Testis (tissue), 3 donors: ENCODE measurements around the gene PSME2. TPM values are rescaled to one million over a fixed set of nuclear protein-coding genes. Genes with fewer than 3 reads are reported as not detected.

Experiments
- DNase-seq: peaks from one replicate; pipeline ENCODE4 v3.0.0-alpha.2; 2019
- H3K27ac ChIP-seq, 2 donors: fragments of 200-600 bp; sonication (generic); one replicate each; pipeline ENCODE4 v1.5.1; 2019
- H3K27me3 ChIP-seq: fragments of 200-600 bp; sonication (generic); one replicate; pipeline ENCODE4 v1.5.1; 2019
- H3K36me3 ChIP-seq: fragments of 200-600 bp; sonication (generic); one replicate; pipeline ENCODE4 v1.5.1; 2017; ENCODE audit warnings: low read depth; ENCODE audit errors: missing control alignments
- H3K4me1 ChIP-seq: fragments of 200-600 bp; sonication (generic); one replicate; pipeline ENCODE4 v1.5.1; 2019
- H3K4me3 ChIP-seq, 2 donors: fragments of 200-600 bp; sonication (generic); one replicate each; pipeline ENCODE4 v1.5.1; 2017 to 2019
- H3K9me3 ChIP-seq: fragments of 200-600 bp; sonication (generic); one replicate; pipeline ENCODE4 v1.5.1; 2017
- POLR2A ChIP-seq: fragments of 450-650 bp; IDR thresholded peaks from one replicate; pipeline ENCODE4 v1.6.1; 2017; ENCODE audit warnings: antibody characterized with exemption, mild to moderate bottlenecking, moderate library complexity
- WGBS, 2 donors: methylation state at CpG; one replicate each; pipeline ENCODE4 v1.1.5; 2018; 5-methylcytosine and 5-hydroxymethylcytosine counted together
- intact Hi-C: fragments of 100-400 bp; cut with DNase I; formaldehyde crosslinking; loops from one replicate; pipeline ENCODE4 v1.15.1; 2023; ENCODE audit warnings: low total_unique reads
- polyA plus RNA-seq: library from polyadenylated mRNA; stranded (reverse); fragments of 350-450 nt; fragmentation: Illumina TruSeq; extraction: RNeasy Lipid Tissue Mini Kit (QIAGEN cat#74804); gene quantifications from one replicate; pipeline ENCODE4 v1.2.3, GENCODE V29; 2014; ENCODE audit warnings: low read depth, low replicate concordance; ENCODE audit not compliant: insufficient read depth
- total RNA-seq, 2 donors: library from RNA; depleted of rRNA; stranded (reverse); fragments of >200 nt; gene quantifications; one replicate each; pipeline ENCODE4 v1.2.3, GENCODE V29; 2016
- TF ChIP-seq, protein P1 (sequence below), 3 experiments: fragments of 450-650 bp in 2 of 3; fragments of 200-600 bp in 1 of 3; sonication (generic) in 1 of 3; IDR thresholded peaks; one replicate each; pipeline ENCODE4 v1.5.1; 2016 to 2019; ENCODE audit warnings: antibody characterized with exemption in 3 of 3, mild to moderate bottlenecking in 2 of 3, moderate library complexity in 1 of 3

Gene PSME2
- total and polyA plus RNA-seq, 3 donors from 2014 or later: 49.8 to 122 (median 78.1) TPM

DNA sequence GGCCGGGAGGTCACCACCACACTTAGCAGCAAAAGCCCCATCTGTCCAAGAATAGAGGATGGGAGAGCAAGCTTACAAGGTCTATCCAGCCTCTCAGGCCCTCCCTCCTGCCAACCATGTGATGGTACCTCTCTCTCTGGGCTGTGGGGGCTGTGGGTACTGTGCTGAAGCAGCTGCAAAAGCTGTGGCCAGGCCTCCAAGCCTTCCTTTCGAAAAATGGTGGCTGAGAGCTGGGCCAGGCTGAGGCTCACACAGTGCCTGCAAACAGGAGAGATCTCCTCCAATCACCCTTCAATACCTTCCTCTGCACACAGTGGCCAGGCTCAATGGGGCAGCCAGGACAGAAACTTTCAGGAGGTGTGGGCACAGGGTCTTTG is 41.1 kb upstream of the PSME2 start:
- peak overlapping the region in 1 of 2 donors; percentile 44 for H3K27ac ChIP-seq
- intact Hi-C loops: no loop called here
- H3K9me3 ChIP-seq: no peaks in the 10 kb centered on the region
- WGBS, 2 donors: 87 to 92% methylated on average over 2 of the region's 2 CpGs
- no peak overlapping the region for H3K4me3 ChIP-seq
- H3K36me3 ChIP-seq: no peaks in the 10 kb centered on the region
- DNase-seq: no peak
- no peaks in the 10 kb centered on the region for H3K27me3 ChIP-seq
- peaks cover 9% of the 10 kb centered on the region for H3K4me1 ChIP-seq
- no peak for TF ChIP-seq POLR2A
- TF ChIP-seq, protein P1, sequence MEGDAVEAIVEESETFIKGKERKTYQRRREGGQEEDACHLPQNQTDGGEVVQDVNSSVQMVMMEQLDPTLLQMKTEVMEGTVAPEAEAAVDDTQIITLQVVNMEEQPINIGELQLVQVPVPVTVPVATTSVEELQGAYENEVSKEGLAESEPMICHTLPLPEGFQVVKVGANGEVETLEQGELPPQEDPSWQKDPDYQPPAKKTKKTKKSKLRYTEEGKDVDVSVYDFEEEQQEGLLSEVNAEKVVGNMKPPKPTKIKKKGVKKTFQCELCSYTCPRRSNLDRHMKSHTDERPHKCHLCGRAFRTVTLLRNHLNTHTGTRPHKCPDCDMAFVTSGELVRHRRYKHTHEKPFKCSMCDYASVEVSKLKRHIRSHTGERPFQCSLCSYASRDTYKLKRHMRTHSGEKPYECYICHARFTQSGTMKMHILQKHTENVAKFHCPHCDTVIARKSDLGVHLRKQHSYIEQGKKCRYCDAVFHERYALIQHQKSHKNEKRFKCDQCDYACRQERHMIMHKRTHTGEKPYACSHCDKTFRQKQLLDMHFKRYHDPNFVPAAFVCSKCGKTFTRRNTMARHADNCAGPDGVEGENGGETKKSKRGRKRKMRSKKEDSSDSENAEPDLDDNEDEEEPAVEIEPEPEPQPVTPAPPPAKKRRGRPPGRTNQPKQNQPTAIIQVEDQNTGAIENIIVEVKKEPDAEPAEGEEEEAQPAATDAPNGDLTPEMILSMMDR (IDR thresholded peaks at IDR 0.05): no peak

DNA sequence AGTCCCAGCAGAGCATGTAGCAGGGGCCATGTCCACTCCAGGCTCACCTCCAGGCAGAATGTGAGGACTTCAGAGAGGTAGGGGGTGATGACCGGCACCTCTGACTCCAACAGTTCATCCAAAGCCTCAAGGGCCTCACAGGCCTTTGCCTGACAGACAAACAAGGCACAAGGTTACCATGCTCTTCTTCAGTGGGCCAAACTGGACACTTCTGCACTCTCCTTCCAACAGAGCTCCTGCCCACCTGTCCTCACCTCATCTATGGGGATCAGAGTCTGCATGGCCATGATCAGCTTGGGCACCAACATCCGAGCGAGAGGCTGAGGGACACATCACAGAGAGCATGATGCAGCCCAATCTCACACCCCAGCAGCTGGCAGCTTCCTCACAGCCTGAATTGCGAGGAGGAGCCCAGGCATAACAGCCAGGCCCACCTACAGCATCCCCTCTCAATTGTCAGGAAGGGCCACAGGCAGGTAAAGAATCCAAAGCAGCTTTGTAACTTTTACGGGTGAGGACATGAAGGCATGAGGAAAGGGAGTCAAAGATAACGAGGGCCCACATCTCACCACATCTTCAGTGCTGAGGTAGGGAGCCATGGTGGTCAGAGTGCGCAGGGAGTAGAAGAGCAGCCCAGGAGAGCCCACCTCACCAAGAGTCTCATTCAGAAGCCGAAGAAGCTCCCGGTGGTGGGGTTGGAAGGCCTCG is 40.6 kb upstream of the PSME2 start:
- Histone ChIP-seq H3K27me3 (no peaks in the 10 kb centered on the region), H3K4me3 (no peak overlapping the region), H3K36me3 (no peaks in the 10 kb centered on the region), H3K9me3 (no peaks in the 10 kb centered on the region), H3K27ac (no peak overlapping the region), H3K4me1 (peaks cover 9% of the 10 kb centered on the region)
- intact Hi-C loops: no loop called here
- DNase-seq: no peak
- TF ChIP-seq, protein P1 (IDR thresholded peaks at IDR 0.05): no peak
- no peak for TF ChIP-seq POLR2A
- WGBS, 2 donors: 93 to 94% methylated on average over 10 of the region's 10 CpGs

GRCh38 chr14:24185741-24186140 is 39.3 kb upstream of the PSME2 start:
- DNase-seq: no peak
- Histone ChIP-seq H3K27me3 (no peaks in the 10 kb centered on the region), H3K9me3 (no peaks in the 10 kb centered on the region), H3K4me3 (no peak overlapping the region), H3K4me1 (peaks cover 9% of the 10 kb centered on the region), H3K27ac (no peak overlapping the region), H3K36me3 (no peaks in the 10 kb centered on the region)
- intact Hi-C loops: no loop called here
- TF ChIP-seq POLR2A: no peak
- TF ChIP-seq, protein P1 (IDR thresholded peaks at IDR 0.05): no peak
- 94 to 97% methylated on average over 11 of the region's 11 CpGs for WGBS, 2 donors

DNA sequence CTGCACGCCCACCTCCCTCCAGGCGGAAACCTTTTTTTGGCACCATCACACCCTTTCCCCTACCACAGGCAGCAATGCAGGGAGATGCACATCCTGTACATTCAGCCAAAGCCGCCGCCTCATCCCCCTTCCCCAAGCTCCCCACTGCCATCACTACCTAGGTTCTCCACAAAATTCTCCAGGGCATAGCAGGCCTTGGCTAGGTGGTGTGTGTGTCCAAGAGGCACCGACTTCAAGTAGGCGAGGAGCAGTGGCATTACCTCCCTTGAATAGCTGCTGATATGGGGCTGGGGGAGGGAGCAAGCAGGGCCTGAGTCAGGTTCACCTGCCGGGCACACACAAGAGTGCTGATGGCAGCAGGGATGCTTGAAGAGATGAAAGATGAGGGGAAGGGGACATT is 38.6 kb upstream of the PSME2 start:
- peaks cover 9% of the 10 kb centered on the region for H3K4me1 ChIP-seq
- no peak overlapping the region for H3K4me3 ChIP-seq
- 86 to 96% methylated on average over 7 of the region's 7 CpGs for WGBS, 2 donors
- H3K36me3 ChIP-seq: no peaks in the 10 kb centered on the region
- no peaks in the 10 kb centered on the region for H3K9me3 ChIP-seq
- DNase-seq: no peak
- H3K27me3 ChIP-seq: no peaks in the 10 kb centered on the region
- no peak overlapping the region for H3K27ac ChIP-seq
- intact Hi-C loops: no loop called here
- TF ChIP-seq POLR2A: no peak
- TF ChIP-seq, protein P1 (IDR thresholded peaks at IDR 0.05): no peak
